Measurements from ENCODE around the gene NMS.

Gene NMS

GRCh38 chr2:100426384-100426720 is 43.9 kb upstream of the NMS start:
- no peak for TF ChIP-seq CTCF (IDR thresholded peaks at IDR 0.05; ENCODE audit: low read depth, low read length)
- DNase-seq (ENCODE audit: extremely low read depth, low read depth) = no peak

- TF ChIP-seq CTCF (IDR thresholded peaks at IDR 0.05; ENCODE audit: low read depth, low read length) = no peak
- DNase-seq (ENCODE audit: extremely low read depth, low read depth) = no peak
Observed at GRCh38 chr2:100427111-100427510, 43.2 kb upstream of the NMS start.

- peak; percentile 36 for TF ChIP-seq CTCF (IDR thresholded peaks at IDR 0.05; ENCODE audit: low read depth, low read length)
- DNase-seq (ENCODE audit: extremely low read depth, low read depth) = no peak
Observed at GRCh38 chr2:100427627-100428258, 42.5 kb upstream of the NMS start.

- no peak for DNase-seq (ENCODE audit: extremely low read depth, low read depth)
- no peak for TF ChIP-seq CTCF (IDR thresholded peaks at IDR 0.05; ENCODE audit: low read depth, low read length)
Observed at GRCh38 chr2:100429726-100430125, 40.6 kb upstream of the NMS start.

- no peak for TF ChIP-seq CTCF (IDR thresholded peaks at IDR 0.05; ENCODE audit: low read depth, low read length)
- no peak for DNase-seq (ENCODE audit: extremely low read depth, low read depth)
Observed at GRCh38 chr2:100437751-100438150, 32.5 kb upstream of the NMS start.

GRCh38 chr2:100446696-100447095 is 23.6 kb upstream of the NMS start:
- DNase-seq (ENCODE audit: extremely low read depth, low read depth) = no peak
- no peak for TF ChIP-seq CTCF (IDR thresholded peaks at IDR 0.05; ENCODE audit: low read depth, low read length)

GRCh38 chr2:100451092-100451491 is 19.2 kb upstream of the NMS start:
- no peak for TF ChIP-seq CTCF (IDR thresholded peaks at IDR 0.05; ENCODE audit: low read depth, low read length)
- DNase-seq (ENCODE audit: extremely low read depth, low read depth) = no peak
